T-helper 2 cell treated with Interferon-gamma antibody and Interleukin-4, amounts not matched to agents 5 μg/mL and 100 μg/mL, for 36 hours (primary cell): ENCODE data around the gene TEDC1.

Experiments used
- DNase-seq: peaks from one replicate; pipeline ENCODE4 v3.0.0; 2021; ENCODE audit warnings: low spot score
- H3K27ac Mint-ChIP-seq: one replicate; pipeline ENCODE4 v1.8.0; 2021; ENCODE audit warnings: mild to moderate bottlenecking, mixed read lengths
- H3K27me3 Mint-ChIP-seq: one replicate; pipeline ENCODE4 v1.8.0; 2021; ENCODE audit warnings: low read depth, mixed read lengths
- H3K36me3 Mint-ChIP-seq: one replicate; pipeline ENCODE4 v1.8.0; 2021; ENCODE audit warnings: low read depth, mixed read lengths
- H3K4me1 Mint-ChIP-seq: one replicate; pipeline ENCODE4 v1.8.0; 2021; ENCODE audit warnings: low read depth, mixed read lengths
- H3K4me3 Mint-ChIP-seq: one replicate; pipeline ENCODE4 v1.8.0; 2022; ENCODE audit warnings: mild to moderate bottlenecking, moderate library complexity, mixed read lengths
- H3K9me3 Mint-ChIP-seq: one replicate; pipeline ENCODE4 v1.8.0; 2021; ENCODE audit warnings: mixed read lengths

The TEDC1 gene

DNA sequence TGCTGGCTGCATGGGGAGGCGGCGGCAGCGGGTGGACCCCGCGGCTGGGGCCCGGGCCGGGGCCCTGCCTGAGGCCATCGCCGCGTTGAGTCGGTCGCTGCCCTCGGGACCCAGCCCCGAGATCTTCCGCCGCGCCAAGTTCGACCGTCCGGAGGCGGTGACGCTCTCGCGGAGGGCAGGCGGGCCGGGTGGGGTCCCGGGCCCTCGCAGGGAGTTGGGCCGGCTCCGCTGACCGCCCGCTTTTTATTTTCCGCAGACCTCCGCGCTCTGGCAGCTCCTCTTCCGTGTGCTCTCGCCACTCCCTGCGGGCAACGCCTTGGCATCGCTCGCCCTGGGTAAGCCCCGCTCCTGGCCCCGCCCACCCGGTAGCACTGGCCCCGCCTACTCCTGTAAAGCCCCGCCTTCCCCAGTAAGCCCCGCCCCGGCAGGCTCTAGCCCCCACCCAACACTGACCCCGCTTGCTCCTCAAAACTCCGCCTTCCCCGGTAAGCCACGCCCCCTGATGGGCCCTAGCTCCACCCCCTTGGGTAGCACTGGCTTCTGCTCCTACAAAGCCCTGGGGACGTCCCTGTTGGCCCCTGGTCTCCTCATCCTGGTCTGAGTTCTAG lies 424 bp downstream of the TEDC1 start:
- peak overlapping the region; percentile 87 for H3K4me3 Mint-ChIP-seq
- peak; percentile 82 for DNase-seq
- H3K36me3 Mint-ChIP-seq, result peaks cover 11% of the 10 kb centered on the region
- H3K4me1 Mint-ChIP-seq, result peaks cover 8% of the 10 kb centered on the region
- H3K27ac Mint-ChIP-seq, result peak overlapping the region; percentile 96
- no peaks in the 10 kb centered on the region for H3K27me3 Mint-ChIP-seq
- H3K9me3 Mint-ChIP-seq, result no peaks in the 10 kb centered on the region

DNA sequence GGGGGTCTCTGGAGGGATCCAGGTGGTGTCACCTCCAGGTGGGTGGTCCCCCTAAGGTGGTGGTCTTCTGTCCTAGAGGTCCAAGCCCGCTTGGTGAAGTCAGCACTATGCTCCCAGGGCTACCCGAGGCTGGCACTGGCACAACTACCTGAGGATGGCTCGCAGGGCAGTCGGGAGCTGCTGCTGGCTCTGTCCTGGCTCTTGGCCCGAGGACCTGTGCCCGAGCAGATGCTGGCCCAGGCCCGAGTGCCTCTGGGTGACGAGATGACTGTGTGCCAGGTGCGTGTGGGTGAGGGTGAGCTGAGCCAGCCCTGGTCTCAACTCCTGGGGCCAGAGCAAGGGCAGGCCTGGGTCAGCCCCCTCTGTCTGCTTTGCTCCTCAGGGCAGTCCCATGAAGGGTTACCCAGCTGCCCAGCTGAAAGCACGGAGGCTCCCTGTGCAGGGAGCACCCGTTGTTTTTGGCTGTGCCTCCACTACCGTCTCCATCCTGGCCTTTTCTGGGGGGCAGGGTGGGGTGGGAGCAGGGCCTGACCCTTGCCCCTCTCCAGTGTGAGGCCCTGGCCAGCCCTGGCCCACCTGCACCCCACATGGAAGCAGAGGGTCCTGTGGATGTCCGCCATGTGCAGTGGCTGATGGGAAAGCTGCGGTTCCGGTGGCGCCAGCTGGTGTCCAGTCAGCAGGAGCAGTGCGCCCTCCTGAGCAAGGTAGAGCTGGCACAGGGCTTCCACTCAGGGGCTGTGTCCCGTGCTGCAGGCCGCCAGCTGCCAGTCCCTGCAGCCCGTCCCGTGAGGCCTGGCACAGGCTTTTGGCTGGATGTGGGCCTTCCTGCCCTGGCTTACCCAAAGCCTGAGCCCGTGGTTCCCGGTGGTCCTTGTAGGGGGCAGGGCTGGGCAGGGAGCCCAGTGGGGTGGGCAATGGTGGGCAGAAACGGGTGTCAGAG lies 1.3 kb downstream of the TEDC1 start:
- no peak for DNase-seq
- peak overlapping the region; percentile 87 for H3K4me3 Mint-ChIP-seq
- H3K9me3 Mint-ChIP-seq, result no peaks in the 10 kb centered on the region
- H3K4me1 Mint-ChIP-seq, result peaks cover 8% of the 10 kb centered on the region
- peaks cover 11% of the 10 kb centered on the region for H3K36me3 Mint-ChIP-seq
- H3K27ac Mint-ChIP-seq, result peak overlapping the region; percentile 96
- no peaks in the 10 kb centered on the region for H3K27me3 Mint-ChIP-seq

DNA sequence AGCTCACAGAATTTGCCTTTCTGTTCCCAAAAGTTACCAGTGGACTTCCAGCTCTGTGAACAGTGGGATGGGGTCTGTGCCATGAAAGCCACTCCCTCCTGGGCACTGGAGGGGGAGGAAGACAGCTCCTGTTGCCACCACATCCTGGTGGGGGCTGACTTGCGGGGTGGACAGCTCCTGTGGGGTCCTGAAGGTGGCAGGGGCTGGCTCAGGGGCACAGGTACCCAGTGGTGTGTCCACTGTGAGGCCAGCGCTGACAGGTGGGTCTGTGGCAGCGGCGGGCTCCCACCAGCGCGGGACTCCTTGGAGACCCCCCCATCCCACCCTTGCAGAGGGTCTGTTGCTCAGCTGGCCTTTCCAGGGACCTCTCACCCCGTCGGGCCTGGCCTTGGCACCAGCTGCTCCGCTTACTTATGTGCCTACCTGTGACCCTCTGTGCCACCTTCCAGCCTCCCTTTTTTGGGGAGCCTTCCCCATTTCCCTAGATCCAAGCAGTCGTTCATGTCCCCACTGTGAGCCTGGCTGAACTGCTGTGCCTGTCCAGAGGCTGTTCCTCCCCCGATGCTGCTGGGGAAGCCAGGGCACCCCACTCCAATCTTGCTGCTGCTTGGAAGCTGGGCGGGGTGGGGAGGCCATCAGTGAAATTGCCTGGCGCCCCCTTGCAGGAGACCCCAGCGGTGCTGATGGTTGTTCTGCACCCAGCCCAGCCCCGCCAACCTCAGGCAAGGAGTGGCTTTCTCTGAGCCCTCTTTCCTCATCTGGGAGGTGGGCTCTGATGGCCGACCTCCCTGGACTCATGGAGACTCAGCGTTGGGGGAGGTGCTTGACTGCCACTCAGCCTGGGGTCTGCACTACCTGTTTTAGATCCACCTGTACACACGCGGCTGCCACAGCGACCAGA lies 2.2 kb downstream of the TEDC1 start:
- no peaks in the 10 kb centered on the region for H3K27me3 Mint-ChIP-seq
- no peak for DNase-seq
- no peaks in the 10 kb centered on the region for H3K9me3 Mint-ChIP-seq
- peaks cover 8% of the 10 kb centered on the region for H3K4me1 Mint-ChIP-seq
- no peak overlapping the region for H3K27ac Mint-ChIP-seq
- H3K4me3 Mint-ChIP-seq, result peak overlapping the region; percentile 5
- H3K36me3 Mint-ChIP-seq, result peaks cover 9% of the 10 kb centered on the region

DNA sequence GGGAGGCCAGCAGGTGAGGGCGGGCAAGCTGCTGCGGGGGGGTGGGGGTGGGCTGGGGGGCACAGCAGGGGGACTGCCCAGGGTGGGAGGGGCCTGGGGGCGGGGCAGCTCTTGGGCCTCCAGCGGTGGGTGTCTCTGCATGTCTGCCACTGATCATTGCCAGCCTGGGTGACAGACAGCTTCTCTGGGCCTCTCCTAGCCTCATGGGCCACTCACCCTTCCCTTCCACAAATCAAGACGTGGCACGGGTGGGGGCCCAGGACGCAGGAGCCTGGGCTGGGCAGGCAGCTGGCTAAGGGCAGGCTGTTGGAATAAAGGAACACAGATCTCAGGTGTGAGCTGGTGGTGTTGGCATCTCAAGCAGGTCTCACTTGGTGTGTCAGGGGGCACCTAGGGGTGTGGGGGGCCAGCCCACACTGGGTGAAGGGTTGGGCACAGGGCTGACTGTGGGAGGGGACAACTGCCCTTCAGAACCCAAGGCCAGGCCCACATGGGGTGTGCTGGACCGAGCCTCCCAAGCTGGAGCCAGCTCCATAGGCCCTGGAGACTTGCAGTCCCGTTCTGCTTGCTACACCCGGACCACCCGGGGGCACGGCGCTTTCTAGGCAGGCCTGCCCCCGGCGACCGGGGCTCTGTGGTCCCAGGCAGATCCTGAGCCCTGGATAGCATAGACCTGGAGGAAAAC lies 3.0 kb downstream of the TEDC1 start:
- no peaks in the 10 kb centered on the region for H3K9me3 Mint-ChIP-seq
- no peak overlapping the region for H3K27ac Mint-ChIP-seq
- H3K36me3 Mint-ChIP-seq, result peaks cover 9% of the 10 kb centered on the region
- no peak for DNase-seq
- no peak overlapping the region for H3K4me3 Mint-ChIP-seq
- no peaks in the 10 kb centered on the region for H3K27me3 Mint-ChIP-seq
- peaks cover 8% of the 10 kb centered on the region for H3K4me1 Mint-ChIP-seq

DNA sequence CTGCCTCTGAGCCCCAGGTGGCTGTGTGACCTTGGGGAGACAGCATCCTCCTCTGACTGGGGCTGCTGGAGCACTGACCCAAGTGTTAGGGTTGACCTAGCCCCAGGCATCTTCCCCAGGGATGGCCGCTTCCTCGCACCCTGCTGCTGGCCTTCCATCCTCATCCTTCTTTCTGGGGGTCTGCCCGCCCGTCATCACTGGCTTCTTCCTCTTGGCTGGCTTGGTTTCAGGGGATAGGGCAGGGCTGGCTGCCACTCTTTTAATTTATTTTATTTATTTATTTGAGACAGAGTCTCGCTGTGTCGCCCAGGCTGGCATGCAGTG lies 3.5 kb downstream of the TEDC1 start:
- no peaks in the 10 kb centered on the region for H3K9me3 Mint-ChIP-seq
- no peak overlapping the region for H3K27ac Mint-ChIP-seq
- H3K4me3 Mint-ChIP-seq, result no peak overlapping the region
- no peak for DNase-seq
- H3K27me3 Mint-ChIP-seq, result no peaks in the 10 kb centered on the region
- H3K4me1 Mint-ChIP-seq, result peaks cover 4% of the 10 kb centered on the region
- H3K36me3 Mint-ChIP-seq, result peaks cover 5% of the 10 kb centered on the region

DNA sequence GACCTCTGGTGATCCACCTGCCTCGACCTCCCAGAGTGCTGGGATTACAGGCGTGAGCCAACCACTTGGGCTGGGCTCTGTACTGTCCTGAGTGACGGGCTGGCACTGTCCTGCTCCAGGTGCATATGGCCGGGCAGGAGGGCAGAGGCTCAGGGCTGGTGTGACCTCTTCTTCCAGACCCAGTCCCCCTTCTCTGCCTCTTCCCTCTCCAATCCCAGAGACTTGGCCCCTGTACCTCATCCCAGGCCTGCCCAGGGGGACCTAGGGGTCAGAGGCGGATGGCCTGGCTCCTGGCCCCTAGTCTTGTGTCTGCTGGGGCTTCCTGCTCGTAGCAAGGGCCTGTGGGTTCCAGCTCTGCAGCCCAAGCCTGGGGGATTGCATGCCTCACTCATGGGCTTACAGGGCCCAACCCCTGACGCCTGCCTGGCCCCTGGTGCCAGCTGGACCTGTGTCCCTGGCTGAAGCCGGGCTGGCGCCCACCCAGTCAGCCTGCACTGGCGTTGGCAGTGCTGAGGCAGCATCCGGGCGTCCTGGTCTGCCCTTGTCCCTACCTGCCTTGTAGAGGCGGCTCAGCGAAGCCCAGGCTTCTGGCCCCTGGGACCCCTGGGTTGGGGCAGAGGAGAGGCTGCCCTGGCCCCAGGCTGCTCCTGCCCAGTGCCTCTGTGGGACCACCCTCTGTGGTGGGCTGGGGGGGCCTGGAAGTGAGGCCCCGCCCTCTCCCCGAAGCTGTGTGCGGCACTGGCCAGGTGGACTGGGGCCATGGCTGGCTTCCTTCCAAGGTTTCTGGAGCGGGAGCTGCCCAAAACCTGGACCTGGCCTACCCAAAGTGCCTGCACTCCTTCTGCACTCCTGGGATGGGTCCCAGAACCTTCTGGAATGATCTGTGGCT lies 4.3 kb downstream of the TEDC1 start:
- peaks cover 4% of the 10 kb centered on the region for H3K36me3 Mint-ChIP-seq
- no peaks in the 10 kb centered on the region for H3K27me3 Mint-ChIP-seq
- H3K4me3 Mint-ChIP-seq, result no peak overlapping the region
- peaks cover 3% of the 10 kb centered on the region for H3K4me1 Mint-ChIP-seq
- H3K27ac Mint-ChIP-seq, result no peak overlapping the region
- H3K9me3 Mint-ChIP-seq, result no peaks in the 10 kb centered on the region
- DNase-seq, result no peak

DNA sequence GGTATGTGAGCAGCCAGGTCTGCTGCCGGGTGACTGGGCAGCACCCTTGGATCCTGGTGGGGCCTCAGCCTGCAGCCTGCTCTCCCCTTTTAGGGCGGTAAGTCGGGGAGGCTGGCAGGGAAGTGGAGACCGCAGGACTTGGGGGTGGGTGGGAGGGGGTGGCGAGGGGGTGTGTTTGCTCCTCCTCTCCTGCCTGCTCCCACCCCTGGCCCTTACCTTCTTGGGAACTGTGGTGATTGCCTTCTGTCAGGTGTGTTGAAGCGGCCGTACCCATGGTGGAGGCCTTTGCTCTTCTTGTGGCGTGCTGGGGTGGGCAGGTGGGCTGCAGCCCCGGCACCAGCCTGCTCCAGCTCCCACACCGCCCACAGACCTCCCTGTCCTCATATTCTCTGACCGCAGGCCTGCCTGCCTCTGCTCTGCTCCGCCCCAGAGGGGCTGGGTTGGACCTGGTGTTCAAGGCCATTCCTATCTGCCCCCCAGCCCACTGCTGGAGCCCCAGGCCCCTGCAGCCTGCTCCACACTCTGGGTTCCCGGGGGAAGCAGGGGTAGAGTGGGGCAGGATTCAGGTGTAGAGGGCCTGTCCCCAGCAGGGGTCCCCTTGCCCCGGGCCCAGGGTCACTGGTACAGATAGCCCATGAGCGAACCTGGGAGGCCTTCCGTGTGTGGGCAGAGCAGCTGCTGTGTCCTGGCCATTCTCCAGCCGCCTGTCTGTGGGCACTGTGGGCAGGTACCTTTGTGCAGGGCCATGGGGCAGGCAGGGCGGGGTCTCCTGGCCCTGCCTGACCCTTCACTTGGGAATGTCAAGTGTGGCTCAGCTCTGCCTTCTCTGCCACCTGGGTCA lies 5.2 kb downstream of the TEDC1 start:
- DNase-seq, result no peak
- Mint-ChIP-seq H3K27ac (no peak overlapping the region), H3K4me1 (peaks cover 3% of the 10 kb centered on the region), H3K36me3 (peaks cover 4% of the 10 kb centered on the region), H3K4me3 (no peak overlapping the region), H3K9me3 (no peaks in the 10 kb centered on the region), H3K27me3 (no peaks in the 10 kb centered on the region)

DNA sequence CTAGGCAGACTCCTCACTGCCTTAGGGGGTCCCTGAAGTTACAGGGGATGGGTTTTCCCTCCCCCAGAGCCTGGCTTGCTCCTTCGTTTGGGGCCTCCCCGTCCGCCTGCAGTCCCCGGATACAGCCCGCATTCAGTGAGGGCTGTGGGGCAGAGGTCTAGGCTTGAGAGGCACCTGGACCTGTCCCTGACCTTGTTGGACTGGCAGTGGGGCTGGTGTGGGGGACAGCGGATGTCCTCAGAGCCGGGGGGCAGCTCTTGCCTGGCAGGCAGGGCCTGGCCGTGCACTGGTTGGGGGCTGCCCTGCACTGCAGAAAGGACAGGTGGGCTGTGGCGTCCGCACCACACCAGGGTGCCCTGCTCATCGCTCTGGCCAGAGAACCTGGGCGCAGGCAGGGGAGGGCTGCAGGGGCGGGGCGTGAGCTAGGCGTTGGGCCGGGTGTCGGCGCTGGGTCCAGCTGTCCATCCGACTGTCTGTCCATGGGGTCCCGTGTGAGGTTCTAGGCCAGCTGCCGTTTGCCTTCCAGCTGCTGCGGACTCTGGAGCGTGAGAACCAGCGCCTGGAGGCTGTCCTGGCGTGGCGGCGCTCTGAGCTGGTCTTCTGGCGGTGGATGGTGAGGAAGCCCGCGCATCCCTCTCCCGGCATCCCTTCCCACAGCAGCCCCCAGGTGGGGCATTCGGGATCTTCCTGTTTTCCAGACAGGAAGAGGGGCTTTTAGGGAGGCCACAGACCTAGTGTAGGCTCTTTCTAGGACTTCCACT lies 6.0 kb downstream of the TEDC1 start:
- Mint-ChIP-seq H3K9me3 (no peaks in the 10 kb centered on the region), H3K4me1 (peaks cover under 1% of the 10 kb centered on the region), H3K27ac (no peak overlapping the region), H3K4me3 (no peak overlapping the region), H3K36me3 (peaks cover under 1% of the 10 kb centered on the region), H3K27me3 (no peaks in the 10 kb centered on the region)
- no peak for DNase-seq

DNA sequence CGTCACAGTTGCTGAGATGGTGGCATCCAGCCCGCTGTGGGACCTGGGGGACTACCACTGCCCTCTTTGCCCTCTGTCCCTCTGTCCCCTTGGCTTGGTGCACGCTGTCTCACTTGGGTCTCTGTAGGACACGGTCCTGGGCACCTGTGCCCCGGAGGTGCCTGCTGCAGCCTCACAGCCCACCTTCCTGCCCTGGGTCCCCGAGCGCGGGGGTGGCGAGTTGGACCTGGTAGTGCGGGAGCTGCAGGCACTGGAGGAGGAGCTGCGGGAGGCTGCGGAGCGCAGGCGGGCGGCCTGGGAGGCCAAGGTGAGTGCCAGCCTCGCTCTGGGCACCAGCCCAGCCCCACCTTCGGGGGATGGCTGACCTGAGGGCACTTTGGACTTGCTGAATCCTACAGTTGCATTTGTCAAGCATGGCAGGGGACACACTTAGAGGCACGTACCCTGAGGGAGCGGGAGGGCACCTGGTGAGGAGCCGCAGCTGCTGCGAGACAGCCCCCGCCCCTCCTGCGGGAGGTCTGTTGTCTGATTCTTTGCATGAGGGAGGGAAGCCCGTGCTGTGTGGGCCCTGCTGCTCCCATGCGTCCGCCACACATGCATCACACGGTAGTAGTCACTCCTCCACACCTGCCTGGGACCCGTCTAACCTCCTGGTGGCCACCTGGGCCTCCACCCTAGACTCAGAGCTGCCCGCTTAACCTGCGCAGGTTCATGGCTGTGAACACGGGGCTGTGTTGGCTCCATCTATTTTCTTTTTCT lies 6.8 kb downstream of the TEDC1 start:
- H3K4me1 Mint-ChIP-seq, result no peaks in the 10 kb centered on the region
- no peaks in the 10 kb centered on the region for H3K27me3 Mint-ChIP-seq
- no peak overlapping the region for H3K27ac Mint-ChIP-seq
- no peaks in the 10 kb centered on the region for H3K36me3 Mint-ChIP-seq
- DNase-seq, result no peak
- H3K4me3 Mint-ChIP-seq, result no peak overlapping the region
- no peaks in the 10 kb centered on the region for H3K9me3 Mint-ChIP-seq

DNA sequence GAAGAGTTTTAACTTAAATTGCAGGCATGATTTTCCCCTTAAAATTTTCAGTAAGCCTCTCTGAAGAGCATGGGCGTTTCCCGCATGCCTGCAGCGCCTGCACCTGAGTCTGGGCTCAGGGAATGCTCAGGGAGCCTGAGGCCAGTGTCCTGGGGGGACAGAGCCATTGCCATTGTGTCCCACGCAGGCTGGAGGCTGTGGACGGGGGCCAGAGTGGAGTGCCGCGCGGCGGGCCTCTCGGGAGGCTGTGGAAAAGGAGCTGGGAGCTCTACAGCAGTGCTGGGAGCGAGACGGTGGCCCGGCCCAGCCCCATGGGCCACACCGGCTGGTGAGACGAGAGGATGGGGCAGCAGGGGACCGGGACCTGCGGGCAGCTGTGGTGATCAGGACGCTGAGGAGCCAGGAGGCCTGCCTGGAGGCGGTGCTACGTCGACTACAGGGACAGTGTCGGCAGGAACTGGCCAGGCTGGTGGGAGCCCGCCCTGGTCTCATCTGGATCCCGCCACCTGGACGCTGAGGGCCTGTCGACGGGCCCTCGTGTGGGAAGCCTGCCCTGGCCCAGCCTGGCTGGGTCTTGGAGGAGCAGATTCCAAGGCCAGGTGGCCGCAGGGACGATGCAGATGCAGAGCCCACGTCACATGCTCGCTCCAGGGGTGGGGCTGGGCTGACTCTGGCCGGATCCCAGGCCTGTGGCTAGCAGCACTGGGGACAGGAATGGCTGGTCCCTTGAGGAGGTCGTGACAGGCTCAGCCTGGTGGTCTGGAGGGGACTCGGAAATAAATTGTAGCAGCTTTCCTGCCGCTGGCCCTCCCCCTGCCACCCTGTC lies 7.6 kb downstream of the TEDC1 start:
- Mint-ChIP-seq H3K36me3 (no peaks in the 10 kb centered on the region), H3K4me1 (no peaks in the 10 kb centered on the region), H3K27me3 (no peaks in the 10 kb centered on the region), H3K27ac (no peak overlapping the region), H3K9me3 (no peaks in the 10 kb centered on the region), H3K4me3 (no peak overlapping the region)
- DNase-seq, result no peak
